Urothelium cell line (cell line): ENCODE results near the gene RGS11.
A peak's percentile ranks its signal among the peaks of the same experiment; 100 is the strongest.
"Not testable (repeated sequence)": the region's sequence is repeated elsewhere in the genome, so short reads cannot be mapped to it uniquely, and the experiment has no call there.

Source experiments
- DNase-seq: peaks from one replicate; pipeline ENCODE4 v3.0.0; 2011; ENCODE audit warnings: low spot score, mixed read lengths
- FAIRE-seq: peaks from 2 replicates; lab custom pipeline; 2011; peaks lifted over from hg19 to GRCh38; lab: Jason Lieb, UNC

RGS11 gene

GRCh38 chr16:234468-235305 lies 41.1 kb downstream of the RGS11 start, which contains the start of gene FAM234A:
Gene FAM234A (plus strand): TSS chr16:234821. CDS start chr16:254414, 19,593 bp downstream.
- peak; percentile 95 for DNase-seq
- FAIRE-seq, result no peak

- DNase-seq (no peak), FAIRE-seq (no peak)
Measured at GRCh38 chr16:230949-231348, 44.8 kb downstream of the RGS11 start.

GRCh38 chr16:230351-230750 lies 45.4 kb downstream of the RGS11 start:
- not testable (repeated sequence) for FAIRE-seq, DNase-seq

- DNase-seq (no peak), FAIRE-seq (no peak)
Measured at GRCh38 chr16:229731-230281, 45.9 kb downstream of the RGS11 start.

- FAIRE-seq (peak; percentile 52), DNase-seq (peak; percentile 93)
Measured at GRCh38 chr16:228852-229730, 46.7 kb downstream of the RGS11 start, which contains the start of gene LUC7L. Gene LUC7L (minus strand): TSS chr16:229449. CDS start chr16:229339, 110 bp downstream.

- FAIRE-seq (no peak), DNase-seq (peak; percentile 14)
Measured at GRCh38 chr16:228151-228851, 47.4 kb downstream of the RGS11 start.

- FAIRE-seq, result no peak
- no peak for DNase-seq
Measured at GRCh38 chr16:220021-220420, 55.7 kb downstream of the RGS11 start.
